HG03439 (cell line): ENCODE measurements around the gene GLI3.

Source experiments
- ATAC-seq: cut with Tn5 transposase; IDR thresholded peaks from one replicate; pipeline ENCODE4 v1.9.1; 2021; ENCODE audit warnings: mild to moderate bottlenecking, moderate library complexity; ENCODE audit not compliant: unreplicated experiment

GLI3 gene

DNA sequence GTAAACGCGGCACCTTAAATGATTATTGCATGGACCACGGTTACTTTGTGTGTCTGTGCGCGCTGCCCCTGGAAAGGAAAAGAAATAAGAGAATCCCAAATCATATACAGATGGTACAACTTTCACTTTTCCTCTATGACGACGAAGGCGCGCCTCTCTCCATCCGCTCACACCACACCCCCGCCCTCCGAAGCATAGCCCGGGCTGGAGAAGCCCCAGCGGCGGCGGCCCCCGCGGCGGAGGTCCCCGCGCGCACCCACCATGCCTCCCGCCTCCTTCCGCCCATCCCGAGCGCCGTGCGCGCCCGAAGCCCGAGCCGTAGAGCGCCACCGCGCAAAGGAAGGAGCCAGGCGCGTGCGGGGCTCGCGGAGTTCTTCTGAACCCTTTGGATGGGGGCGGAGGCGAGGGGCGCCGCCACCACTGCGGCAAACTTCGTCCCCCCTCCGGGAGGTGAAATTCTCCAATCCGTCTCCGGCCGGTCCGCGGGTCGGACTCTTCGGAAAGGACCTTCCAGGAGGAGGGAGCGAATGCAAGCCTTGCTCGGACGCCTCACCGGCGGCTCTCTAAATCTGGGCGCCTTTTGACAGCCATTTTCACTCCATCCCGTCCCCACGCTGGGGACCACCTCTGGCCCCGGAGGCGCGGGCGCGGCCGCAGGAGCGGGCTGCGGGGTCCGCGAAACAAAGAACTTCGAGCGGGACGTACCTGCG, 588 bp downstream of the GLI3 start:
- ATAC-seq: peak; percentile 14

DNA sequence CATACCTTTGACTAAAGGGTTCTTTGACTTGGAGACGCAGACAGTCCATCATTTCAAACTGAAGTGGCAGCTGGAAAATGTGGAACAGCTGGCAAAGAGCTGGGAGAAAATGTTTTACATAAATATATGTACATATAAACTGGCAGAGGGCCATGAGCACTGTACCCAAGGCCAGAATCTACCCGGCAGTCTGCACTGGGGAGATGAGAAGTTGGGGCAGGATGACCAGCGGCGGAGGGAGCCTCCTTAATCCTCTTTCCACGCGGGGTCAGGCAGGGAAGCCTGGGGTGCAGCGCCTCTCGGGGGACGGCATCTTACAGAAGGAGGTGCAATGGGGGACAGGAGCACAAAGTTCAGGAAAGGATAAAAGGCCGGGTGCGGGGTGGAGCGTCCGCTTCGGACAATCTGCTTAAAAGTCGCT, 1.3 kb downstream of the GLI3 start:
- no peak for ATAC-seq

DNA sequence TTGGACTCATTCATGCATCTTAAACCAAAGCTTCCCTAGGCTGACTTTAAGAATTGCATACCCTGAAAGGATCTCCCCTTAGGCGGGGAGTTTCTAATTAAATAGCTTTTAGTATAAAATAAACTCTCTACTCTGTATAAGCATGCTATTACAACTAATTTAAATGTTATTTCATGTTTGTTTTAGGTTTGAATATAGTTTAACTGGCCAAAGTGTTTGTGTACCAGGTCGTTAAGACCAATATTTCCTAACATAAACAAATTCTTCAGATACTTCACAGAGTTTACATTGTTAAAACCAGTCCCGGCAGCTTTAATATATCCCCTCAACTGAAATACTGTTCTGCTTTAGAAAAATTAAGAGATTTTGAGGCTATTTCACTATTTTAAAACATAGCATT, 2.3 kb downstream of the GLI3 start:
- no peak for ATAC-seq

DNA sequence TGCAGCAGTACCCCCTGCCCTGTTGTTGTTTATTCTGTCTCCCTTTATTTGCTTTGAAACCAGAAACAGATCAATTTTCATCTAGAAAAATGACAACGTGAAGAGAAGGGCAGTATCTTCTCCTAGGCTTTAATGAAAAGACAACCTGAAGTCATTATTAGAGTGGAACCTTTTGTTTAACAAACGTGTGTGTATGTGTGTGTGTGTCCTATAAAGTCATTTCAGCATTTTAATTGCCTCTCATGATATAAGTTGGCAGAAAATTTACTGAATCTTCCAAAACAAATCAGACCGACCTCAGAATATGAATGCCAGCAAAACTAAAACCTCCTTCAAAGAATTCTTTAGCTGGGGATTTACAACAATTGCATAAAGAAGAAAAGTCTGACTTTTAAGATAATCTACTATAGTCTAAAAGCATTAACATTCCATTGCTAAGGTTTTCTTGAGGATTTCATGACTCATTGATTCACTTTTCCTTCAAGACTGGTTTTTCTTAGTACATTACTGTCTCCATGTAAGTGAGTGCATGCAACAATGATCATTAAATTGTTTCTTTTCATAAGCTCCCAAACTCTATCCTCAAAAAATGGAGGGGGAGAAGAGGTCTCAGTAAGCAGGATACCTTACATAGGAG, 3.2 kb downstream of the GLI3 start:
- ATAC-seq: no peak

DNA sequence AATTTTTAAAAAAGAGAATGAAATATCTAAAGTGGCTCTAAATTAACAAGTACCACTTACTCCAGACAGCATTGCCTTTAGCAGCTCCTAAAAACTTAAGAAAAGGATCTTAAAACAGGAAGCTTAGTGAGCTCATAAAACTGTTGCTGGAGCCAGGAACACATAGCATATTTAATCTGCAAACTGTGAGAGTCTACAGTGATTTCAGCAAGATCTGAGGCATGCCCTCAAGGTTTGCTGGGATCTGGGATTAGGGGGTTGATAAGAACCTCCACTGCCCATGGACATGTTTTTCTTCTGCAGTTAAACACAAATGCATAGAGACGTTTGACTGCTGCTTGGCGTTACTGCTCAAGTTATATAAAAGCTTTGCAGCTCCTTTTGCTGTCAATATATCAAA, 3.8 kb downstream of the GLI3 start:
- ATAC-seq: no peak

DNA sequence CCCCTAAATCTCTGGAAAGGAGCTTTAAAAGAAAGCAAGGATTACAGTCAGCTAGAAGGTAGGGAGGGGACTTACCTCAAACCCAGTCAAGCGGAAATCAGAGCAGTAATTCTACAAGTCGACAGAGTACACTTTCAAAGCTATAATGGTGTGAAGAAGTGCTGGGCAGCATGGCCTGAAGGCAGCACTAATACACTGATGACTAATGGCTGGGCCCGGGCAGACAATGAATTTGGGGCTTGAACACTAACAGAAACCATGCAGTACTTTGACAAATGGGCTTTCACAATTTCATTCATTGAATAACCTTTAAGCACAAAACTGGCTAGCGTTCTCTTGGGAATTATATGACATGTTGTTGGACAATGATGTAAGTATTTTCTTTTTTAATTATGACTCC, 4.7 kb downstream of the GLI3 start:
- no peak for ATAC-seq

DNA sequence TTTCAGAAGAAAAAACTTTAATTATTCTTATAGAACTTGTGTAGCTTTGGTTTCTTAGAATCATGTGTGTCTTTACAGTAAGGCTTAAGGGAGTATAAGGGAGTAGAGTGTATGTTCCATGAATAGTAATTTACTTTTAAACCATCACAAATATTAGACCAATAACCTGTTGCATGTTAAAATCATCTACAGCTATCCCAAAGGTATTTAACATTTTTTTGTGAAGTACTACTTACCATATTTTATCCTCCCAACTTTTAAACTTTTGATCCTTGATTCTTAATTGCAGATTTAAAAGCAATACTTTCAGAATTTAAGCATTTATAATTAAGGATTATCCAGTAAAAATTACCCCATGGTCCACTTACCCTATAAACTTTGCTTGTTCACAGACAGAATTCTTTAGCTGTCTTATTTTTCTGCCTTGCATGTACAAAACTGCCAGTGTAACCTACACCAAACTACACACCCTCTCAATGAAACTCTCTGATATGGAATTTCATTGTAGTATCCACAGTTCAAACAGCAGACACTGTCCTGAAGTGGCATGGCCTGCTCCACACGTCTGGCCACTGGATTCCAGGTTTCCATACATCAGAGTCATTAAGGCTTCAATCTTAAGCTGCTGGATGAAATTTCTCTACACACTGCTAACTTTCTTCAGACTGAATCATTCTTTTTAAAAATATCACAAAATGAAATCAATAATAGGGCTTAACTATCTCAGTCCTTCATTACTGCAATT, 5.8 kb downstream of the GLI3 start:
- ATAC-seq: no peak

DNA sequence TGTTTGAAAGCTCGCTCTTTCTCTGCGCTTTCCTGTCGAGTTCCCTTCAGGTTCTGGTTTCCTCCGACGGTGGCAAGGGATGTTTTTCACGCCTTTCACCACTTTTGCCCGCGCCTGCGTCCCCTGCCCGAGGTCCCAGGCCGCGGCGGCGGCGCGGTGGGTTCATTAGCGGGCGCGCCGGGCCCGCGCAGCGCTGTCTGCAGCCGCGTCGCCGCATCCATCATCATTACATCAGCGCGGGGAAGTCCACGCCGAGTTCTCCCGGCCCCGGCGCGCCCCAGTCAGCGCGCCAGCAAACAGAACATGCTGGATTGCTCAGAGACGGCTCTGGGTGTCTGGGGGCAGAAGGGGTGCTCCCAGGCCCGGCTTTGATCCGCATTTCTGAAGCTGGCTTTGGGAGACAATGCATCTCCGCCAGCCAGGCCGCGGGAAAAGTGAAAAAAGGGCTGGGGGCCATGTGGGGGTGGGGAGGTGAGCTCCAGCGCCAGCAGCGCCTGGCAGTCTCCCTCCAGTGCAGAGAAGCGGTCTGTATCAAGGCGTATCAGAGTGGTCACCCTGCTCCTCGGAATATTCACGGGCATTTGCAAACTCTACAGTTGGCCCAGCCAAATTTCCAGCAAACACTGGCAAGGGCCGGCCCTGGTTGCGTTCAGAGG, 8.9 kb downstream of the GLI3 start:
- no peak for ATAC-seq

DNA sequence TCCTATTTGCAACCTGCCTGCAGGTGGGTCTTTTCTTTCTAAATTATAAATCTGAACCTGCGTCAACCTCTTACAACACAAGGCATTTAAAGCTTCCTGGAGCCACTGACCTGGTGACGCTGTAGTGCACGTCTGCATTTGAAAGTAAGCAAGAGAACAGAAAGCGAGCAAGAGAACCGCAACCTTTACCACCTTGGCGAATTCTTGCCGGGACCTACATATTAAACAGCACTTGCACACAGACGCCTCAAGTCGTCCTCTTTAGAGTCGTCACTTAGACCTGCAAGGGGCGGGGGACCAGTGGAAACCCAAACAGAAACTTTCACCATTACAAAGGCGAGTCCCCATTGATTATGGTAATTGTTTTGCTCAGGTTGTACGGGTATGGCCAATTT, 9.5 kb downstream of the GLI3 start:
- no peak for ATAC-seq

DNA sequence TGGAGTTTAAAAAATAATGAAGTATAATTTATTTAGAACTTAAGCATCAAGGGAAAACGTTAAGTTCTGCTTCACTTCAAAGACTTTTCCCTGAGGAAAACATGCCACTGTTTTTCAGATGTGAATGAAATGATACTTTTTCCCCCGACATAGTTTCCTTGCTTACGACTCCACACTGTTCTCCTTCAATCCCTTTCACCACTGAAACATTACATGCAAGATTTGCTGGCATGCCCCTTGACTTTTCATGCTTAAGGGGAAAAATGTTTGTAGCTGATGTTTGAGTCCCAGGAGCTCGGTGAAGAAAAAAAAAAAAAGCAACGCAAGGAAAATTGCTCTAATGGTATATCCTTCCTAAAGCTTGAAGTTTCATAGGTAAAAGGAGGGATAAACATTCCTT, 10.0 kb downstream of the GLI3 start:
- no peak for ATAC-seq

DNA sequence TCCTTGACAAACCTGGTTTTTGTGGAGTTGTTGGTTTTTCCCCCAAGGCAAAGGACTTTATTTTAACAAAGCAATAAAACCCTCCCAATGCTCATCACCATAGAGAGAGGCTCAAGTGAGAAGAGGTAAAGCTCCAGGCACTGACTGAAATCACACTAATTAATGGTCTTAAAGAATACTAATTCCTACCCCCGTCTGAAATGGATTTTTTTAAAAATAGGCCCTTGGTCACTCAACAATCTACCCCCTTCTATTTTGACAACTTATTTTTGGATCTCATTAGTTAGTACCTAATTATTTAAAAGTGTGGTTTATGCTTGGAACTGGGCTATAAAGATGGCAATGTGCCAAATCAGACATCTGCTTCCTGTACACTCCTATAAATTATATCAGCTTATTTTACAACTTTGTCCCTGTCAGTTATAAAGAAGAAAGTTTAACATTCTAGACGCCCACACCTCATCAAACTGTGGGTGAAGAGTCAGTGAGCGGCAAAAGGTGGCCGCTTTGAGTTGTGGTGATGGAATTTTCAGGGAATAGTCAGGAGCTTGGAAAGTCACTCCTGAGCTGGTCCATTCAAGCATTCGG, 10.6 kb downstream of the GLI3 start:
- ATAC-seq: no peak

DNA sequence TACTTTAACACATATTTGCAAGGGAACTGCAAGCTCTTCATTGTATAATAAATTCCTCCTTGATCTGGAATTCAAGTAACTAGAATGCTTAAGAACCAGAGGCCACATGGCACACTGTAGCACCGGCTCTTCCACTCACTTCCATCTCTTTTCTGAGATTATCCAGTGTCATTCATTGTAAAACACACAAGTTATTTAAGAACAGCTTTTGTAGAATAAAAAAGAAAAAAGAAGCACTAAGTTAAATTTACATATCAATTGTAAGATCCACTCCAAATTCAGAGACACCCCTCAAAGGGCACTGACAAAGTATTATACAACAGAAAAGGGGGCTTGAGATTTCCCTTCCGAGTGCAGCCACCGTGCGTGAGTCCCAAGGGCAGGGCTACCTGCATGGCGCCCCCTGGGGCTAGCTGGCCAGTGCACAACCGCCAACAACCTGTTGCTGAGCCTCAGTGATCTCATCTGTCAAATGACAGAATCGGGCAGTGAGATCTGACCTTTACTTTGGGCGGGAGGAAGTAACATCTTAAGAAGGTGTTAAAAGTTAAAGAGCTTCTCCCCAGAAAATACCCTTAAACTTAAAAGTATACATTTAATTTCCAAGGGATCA, 12.5 kb downstream of the GLI3 start:
- ATAC-seq: no peak

DNA sequence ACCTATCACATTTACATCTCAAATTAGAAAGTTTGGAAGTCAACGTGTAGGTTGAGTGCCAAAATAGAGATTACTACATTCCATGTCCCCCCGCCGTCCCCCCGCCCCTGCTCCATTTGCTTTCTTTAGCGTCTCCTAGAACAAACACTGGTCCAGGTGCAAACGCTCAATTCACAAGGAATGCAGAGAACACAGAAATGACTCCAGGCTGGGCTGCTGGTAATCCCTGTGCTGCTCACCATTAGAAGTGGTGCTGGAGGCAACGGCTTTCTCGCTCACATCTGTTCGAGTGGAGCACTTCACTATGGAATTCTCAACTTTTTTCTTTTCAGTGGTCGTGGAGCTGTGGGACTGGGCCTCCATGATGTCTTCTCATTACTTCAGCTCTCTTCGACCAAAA, 14.1 kb downstream of the GLI3 start:
- no peak for ATAC-seq

DNA sequence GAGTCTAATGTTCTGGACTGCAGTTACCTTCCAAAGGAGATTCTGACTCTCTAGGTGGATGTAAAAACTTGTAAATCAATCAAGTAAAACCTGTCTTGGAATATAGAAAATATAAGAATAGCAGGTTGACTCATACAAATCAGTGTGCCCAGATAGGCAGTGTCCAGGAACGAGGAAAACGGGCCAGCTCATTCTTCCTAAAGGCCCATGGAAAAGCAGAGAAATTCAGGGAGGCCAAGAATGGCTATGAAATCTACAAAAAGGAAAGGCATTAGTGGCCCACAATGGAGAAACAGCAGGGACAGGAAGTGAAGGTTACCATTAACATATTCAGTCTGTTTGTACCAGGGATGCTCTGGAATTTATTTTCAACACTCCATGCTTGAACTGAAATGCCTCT, 14.9 kb downstream of the GLI3 start:
- ATAC-seq: no peak

DNA sequence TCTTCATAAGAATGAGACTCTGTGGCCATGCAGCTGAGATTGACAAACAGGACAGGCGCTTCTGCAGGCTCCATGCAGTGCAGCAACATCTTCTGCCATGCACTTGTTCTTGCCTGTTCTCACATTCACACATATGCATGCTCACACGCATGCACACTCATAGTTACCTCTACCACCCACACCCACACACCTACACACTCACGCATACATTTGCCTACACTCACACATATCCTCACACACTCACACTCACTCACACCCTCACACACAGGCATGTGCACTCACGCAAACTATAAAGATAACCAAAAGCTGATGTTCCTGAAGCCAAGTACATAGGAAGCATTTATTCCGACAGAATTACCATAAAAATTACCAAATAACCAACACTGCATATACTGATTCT, 15.7 kb downstream of the GLI3 start:
- ATAC-seq: no peak

DNA sequence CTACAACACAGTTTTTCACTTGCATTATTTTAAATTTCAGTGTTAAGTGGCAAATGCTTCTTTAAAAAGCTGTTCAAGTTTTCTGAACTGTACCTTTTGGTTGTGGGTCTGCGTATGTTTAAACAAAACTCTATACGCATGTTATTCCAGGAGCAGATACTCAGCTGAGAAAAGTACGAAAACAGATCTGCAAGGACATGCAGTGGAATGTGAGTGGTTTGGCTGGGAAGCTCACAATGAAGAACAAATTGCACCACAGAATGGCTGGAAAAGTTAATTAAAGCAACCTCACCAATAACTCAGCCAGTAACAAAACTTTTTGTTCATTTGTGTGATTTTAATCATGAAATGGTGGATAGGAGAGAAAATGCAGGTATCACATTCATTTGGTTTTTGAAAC, 17.6 kb downstream of the GLI3 start:
- ATAC-seq: no peak

DNA sequence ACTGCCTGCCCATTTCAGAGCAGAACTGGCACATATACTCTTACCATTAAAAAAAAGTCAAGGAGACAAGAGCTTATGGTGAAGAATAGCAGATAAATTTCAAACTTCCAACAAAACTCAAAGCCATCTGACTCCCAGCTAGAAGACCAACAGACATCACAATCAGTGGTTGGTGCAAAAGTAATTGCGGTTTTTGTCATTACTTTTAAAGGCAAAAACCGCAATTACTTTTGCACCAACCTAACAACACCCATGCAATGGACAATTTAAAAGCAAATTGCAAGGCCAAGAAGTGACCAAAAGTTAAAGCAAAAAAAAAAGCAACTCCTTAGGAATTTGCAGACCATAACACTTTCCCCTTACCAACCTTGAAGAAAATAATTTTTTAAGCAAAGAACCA, 18.8 kb downstream of the GLI3 start:
- ATAC-seq: no peak

DNA sequence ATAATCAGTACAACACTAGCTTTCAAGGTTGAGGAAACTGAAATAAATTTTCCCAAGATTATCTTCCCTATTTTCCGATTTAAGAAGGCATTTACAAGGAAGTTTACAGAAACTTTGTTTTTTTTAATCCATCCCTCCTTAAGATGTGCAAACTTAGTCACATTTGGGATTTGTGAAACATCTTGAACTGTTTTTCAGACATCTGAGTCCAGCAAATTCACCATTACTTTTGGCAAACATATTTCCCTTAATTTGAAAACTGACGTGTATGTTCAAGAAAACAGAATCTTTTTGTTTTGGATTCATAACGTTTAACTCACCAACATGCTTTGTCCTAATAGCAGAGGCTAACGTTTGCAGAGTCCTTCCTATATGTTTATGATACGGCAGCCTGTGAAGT, 19.5 kb downstream of the GLI3 start:
- no peak for ATAC-seq

DNA sequence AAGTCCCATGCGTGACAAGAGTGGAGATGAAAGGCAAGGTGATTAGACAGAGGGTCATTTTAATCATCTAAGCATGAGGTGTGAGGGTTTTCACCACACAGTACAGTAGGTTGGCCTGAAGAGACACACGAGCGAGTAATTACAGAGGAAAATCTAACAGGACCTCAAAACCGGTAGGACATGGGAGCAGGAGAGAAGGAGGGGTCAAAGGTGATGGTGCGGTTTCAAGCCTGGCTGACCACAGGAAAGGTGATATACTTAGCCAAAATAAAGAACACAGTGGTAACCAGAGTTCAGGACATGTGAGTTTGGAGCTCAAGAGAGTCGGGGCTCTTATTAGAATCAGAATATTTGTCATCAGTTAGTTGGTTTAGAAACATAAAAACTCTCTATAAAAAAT, 20.0 kb downstream of the GLI3 start:
- ATAC-seq: no peak

DNA sequence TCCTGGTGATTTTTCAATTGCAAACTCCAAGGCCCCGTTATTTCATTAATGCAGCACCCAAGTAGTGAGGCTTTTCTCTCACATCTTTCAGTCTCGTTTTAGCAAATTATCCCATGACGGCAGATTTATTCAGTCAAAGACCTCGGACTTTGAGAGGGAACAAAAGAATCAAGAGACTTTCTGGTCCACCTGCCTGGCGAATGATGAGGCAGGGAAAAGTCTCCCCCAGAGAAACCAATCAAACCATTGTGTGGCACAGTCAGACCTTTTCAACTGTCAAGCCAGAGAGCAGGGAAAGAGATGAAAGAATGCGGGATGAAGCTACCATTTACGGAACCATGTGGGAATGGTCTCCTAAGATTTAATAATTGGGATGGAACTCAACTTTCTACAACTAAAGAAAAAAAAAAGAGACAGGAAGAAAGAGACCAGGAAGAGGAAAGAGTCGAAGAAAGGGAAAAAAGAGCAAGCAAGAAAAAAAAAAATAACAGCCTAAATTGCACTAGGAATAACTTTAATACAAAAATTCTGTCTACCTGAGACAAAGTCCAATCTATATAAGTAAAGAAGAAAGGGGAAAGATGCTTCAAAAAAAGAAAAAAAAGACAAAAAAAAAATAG, 22.8 kb downstream of the GLI3 start:
- no peak for ATAC-seq

DNA sequence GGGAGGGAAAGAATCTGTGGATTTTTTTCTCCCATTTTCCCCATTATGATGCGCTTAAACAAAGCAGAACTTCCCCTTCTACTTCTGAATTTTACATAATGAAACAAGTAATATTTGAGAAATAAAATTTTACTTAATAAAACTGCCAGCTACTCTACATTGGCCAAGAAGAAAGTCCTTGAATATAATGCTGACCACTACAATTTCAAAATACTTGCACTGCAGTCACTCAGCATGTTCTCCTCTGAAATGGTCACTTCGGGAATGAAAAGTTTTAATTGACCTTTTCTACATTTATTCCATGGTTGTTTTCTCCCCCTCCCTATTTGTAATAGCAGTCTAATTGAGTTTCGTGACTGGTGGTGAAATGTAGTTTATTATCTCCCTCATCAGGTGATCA, 23.9 kb downstream of the GLI3 start:
- no peak for ATAC-seq
